ENCODE results near the gene ATG4B. TPM values are rescaled to one million over a fixed set of nuclear protein-coding genes. Genes with fewer than 3 reads are reported as not detected.

The ATG4B gene
- total RNA-seq, 1 donor from 2014 or later, result 83.2 TPM

DNA sequence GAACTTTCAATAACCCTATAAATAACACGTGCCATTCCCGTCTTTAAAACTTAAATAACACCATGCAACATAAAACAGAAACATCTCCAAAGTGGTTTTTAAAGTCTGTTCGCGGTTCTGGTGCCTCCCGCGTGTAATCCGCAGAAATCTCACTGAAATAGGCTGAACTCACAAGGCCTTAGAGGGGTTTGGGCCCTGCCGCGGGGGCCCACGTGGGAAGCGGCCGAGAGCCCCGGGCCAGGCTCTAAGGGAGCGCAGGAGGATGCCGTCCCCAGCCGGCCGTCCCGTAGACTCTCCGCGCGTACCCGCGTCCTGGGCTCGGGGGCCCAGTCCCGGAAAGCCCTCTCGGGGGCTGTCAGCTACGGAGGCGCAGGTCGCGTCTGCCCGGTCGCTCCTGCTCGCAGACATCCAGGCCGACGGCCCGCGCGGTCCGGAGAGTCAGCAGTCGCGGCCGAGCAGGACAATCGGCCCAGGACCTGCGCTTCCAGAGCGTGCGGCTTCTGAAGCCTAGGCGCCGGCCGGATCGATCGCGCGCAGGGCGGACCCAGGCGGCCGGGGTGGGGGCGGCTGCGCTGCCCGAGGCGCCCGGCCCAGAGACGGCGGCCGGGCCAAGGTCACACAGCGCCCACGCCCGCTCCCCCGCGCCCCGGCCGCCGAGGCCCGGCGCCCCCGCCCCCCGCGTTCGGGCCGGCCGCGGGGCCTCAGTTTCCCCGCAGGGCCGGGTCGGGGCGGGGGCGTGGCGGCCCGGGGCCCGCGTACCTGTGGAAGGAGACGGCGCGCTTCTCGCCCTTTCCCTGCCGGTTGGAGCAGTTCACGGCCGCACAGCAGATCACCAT, 1.1 kb upstream of the ATG4B start:
- Histone ChIP-seq H2AFZ (ENCODE audit: low read depth, low read length) (peak overlapping the region; percentile 77), H3K9ac (ENCODE audit: low read length) (peak overlapping the region; percentile 96), H3K4me1 (ENCODE audit: insufficient read depth, low read length) (peaks cover 8% of the 10 kb centered on the region), H4K20me1 (ENCODE audit: insufficient read depth, low read length) (peaks cover 74% of the 10 kb centered on the region), H3K4me2 (ENCODE audit: low read length) (peak overlapping the region; percentile 87), H3K27me3 (ENCODE audit: insufficient read depth, low read length) (no peaks in the 10 kb centered on the region), H3K36me3 (ENCODE audit: insufficient read depth, low read length) (peaks cover 14% of the 10 kb centered on the region), H3K9me3 (ENCODE audit: insufficient read depth, low read depth, low read length) (no peaks in the 10 kb centered on the region), H3K79me2 (ENCODE audit: insufficient read depth, low read length) (peaks cover 91% of the 10 kb centered on the region), H3K4me3 (ENCODE audit: insufficient read depth, low read depth, low read length) (peak overlapping the region; percentile 63), H3K27ac (ENCODE audit: low read depth, low read length) (peak overlapping the region; percentile 60)
- DNase-seq (ENCODE audit: low read depth) (no peak), FAIRE-seq (no peak)
- Mint-ChIP-seq H3K4me1 (ENCODE audit: low read depth, unreplicated experiment) (peaks cover 29% of the 10 kb centered on the region), H3K27ac (ENCODE audit: unreplicated experiment) (peak overlapping the region; percentile 62), H3K9me3 (ENCODE audit: unreplicated experiment) (no peaks in the 10 kb centered on the region), H3K27me3 (ENCODE audit: low read depth, unreplicated experiment) (no peaks in the 10 kb centered on the region), H3K36me3 (ENCODE audit: low read depth, unreplicated experiment) (peaks cover 25% of the 10 kb centered on the region), H3K4me3 (ENCODE audit: unreplicated experiment) (peak overlapping the region; percentile 90)
- TF ChIP-seq EZH2 (IDR thresholded peaks at IDR 0.05; ENCODE audit: insufficient read depth, low read length), result no peak
- TF ChIP-seq, protein P1, sequence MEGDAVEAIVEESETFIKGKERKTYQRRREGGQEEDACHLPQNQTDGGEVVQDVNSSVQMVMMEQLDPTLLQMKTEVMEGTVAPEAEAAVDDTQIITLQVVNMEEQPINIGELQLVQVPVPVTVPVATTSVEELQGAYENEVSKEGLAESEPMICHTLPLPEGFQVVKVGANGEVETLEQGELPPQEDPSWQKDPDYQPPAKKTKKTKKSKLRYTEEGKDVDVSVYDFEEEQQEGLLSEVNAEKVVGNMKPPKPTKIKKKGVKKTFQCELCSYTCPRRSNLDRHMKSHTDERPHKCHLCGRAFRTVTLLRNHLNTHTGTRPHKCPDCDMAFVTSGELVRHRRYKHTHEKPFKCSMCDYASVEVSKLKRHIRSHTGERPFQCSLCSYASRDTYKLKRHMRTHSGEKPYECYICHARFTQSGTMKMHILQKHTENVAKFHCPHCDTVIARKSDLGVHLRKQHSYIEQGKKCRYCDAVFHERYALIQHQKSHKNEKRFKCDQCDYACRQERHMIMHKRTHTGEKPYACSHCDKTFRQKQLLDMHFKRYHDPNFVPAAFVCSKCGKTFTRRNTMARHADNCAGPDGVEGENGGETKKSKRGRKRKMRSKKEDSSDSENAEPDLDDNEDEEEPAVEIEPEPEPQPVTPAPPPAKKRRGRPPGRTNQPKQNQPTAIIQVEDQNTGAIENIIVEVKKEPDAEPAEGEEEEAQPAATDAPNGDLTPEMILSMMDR (IDR thresholded peaks at IDR 0.05; ENCODE audit: insufficient read depth, low read depth, low read length), result no peak

DNA sequence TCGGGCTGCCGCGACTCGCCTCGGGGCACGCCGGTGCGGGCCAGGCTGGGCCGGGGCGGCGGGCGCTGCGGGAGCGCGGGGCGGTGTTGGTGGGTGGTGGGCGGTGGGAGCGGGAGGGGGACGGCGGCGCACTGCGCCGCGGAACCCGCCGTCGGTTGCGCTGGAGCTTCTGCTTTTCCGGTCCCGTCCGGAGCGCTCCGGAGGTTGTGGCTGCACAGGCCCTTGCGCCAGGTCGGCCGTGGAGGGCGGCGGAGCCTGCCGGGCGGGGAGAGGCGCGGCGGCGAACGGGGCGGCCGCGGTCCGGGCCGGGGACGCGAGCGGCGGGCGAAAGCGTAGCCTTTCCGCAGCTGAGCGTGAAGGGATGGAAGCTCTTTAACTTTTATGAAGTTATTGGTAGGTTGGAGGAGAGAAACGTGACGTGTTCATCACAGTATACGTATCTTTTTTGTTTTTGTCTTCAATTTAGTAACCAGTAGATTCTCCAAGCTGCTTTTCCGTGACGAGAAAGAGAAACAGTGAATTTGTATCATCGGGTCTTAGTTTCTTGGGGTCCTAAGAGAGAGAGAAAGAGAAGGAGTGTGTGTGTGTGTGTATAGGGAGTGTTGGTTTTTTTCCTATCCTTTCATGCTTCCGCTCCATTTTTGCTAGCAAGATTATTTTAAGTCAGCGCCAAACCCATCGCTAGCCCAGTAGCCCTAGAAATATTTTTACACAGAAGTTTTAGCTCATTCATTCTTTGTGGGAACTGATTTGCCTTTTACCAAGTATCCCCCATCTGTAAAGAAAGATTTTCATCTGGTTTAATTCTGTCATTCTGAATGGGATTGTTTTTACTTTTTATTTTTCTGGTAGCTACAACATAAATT, 535 bp downstream of the ATG4B start:
- Mint-ChIP-seq H3K27me3 (ENCODE audit: low read depth, unreplicated experiment) (no peaks in the 10 kb centered on the region), H3K36me3 (ENCODE audit: low read depth, unreplicated experiment) (peaks cover 17% of the 10 kb centered on the region), H3K27ac (ENCODE audit: unreplicated experiment) (peak overlapping the region; percentile 89), H3K9me3 (ENCODE audit: unreplicated experiment) (no peaks in the 10 kb centered on the region), H3K4me1 (ENCODE audit: low read depth, unreplicated experiment) (peaks cover 36% of the 10 kb centered on the region), H3K4me3 (ENCODE audit: unreplicated experiment) (peak overlapping the region; percentile 97)
- Histone ChIP-seq H3K9me3 (ENCODE audit: insufficient read depth, low read depth, low read length) (no peaks in the 10 kb centered on the region), H3K4me2 (ENCODE audit: low read length) (peak overlapping the region; percentile 87), H3K9ac (ENCODE audit: low read length) (peak overlapping the region; percentile 96), H3K4me3 (ENCODE audit: insufficient read depth, low read depth, low read length) (peak overlapping the region; percentile 95), H3K36me3 (ENCODE audit: insufficient read depth, low read length) (peaks cover 4% of the 10 kb centered on the region), H3K27ac (ENCODE audit: low read depth, low read length) (peak overlapping the region; percentile 99), H3K27me3 (ENCODE audit: insufficient read depth, low read length) (no peaks in the 10 kb centered on the region), H3K4me1 (ENCODE audit: insufficient read depth, low read length) (peaks cover 8% of the 10 kb centered on the region), H2AFZ (ENCODE audit: low read depth, low read length) (peak overlapping the region; percentile 100), H3K79me2 (ENCODE audit: insufficient read depth, low read length) (peaks cover 90% of the 10 kb centered on the region), H4K20me1 (ENCODE audit: insufficient read depth, low read length) (peaks cover 74% of the 10 kb centered on the region)
- FAIRE-seq (no peak), DNase-seq (ENCODE audit: low read depth) (no peak)
- TF ChIP-seq, protein P1 (IDR thresholded peaks at IDR 0.05; ENCODE audit: insufficient read depth, low read depth, low read length), result no peak
- no peak for TF ChIP-seq EZH2 (IDR thresholded peaks at IDR 0.05; ENCODE audit: insufficient read depth, low read length)
